ENCODE data around the gene MUC4.

MUC4 gene

GRCh38 chr3:195823280-195823679 is 11.6 kb upstream of the MUC4 start:
- no peak overlapping the region for H3K56ac ChIP-seq (ENCODE audit: low read length)
- no peak overlapping the region for H3K4ac ChIP-seq (ENCODE audit: low read depth, low read length)
- DNase-seq: no peak
- no peak overlapping the region for H3K9ac ChIP-seq (ENCODE audit: low read length)
- H3K18ac ChIP-seq (ENCODE audit: low read length): no peak overlapping the region
- no peak overlapping the region for H4K8ac ChIP-seq (ENCODE audit: low read depth, low read length)
- no peaks in the 10 kb centered on the region for H3K79me1 ChIP-seq (ENCODE audit: low read length)
- no peak overlapping the region for H3K27ac ChIP-seq (ENCODE audit: low read depth, low read length)
- no peak overlapping the region for H2BK120ac ChIP-seq (ENCODE audit: low read depth, low read length)
- no peak overlapping the region for H2AK5ac ChIP-seq (ENCODE audit: low read length)
- H3K4me1 ChIP-seq (ENCODE audit: control insufficient read depth, low read depth, low read length): no peaks in the 10 kb centered on the region
- H4K5ac ChIP-seq (ENCODE audit: low read length): no peak overlapping the region
- H2BK5ac ChIP-seq (ENCODE audit: low read length): no peak overlapping the region
- H3K79me2 ChIP-seq (ENCODE audit: control insufficient read depth, insufficient read depth, low read length): no peaks in the 10 kb centered on the region
- H2BK15ac ChIP-seq (replicated peaks; ENCODE audit: low read depth): no peak overlapping the region
- no CpG with 5 or more reads among the region's 10 CpGs for WGBS (ENCODE audit: extremely low coverage, insufficient coverage, low lambda C conversion rate)
- H3K36me3 ChIP-seq (ENCODE audit: control insufficient read depth, insufficient read depth, low read length): no peaks in the 10 kb centered on the region
- H3K27me3 ChIP-seq (ENCODE audit: insufficient read depth, low read length, poor library complexity): no peaks in the 10 kb centered on the region
- H3K23ac ChIP-seq (ENCODE audit: low read length): no peak overlapping the region
- H3K4me3 ChIP-seq (ENCODE audit: low read length): no peak overlapping the region
- no peak overlapping the region for H3K4me2 ChIP-seq (ENCODE audit: low read length)

DNA sequence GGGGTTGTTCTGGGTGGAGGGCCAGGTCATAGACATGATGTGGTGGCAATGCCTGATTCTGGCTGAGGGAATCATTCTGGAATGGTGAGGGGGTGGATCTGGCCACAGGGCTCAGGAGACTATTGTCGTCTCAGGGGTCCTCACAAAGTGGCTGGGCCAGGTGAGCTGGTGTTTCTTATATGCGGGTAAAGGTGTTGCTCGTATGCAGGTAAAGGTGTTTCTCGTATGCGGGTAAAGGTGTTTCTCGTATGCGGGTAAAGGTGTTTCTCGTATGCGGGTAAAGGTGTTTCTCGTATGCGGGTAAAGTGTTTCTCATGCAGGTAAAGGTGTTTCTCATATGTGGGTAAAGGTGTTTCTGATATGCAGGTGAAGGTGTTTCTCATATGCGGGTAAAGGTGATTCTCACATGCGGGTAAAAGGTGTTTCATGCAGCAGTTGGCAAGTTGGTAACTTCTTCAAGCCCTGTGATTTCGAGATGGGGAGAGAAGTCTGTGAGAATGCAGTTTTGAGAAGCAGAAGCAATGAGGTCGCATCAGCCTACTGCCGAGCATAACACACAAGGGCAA is 10.5 kb upstream of the MUC4 start:
- H3K18ac ChIP-seq (ENCODE audit: low read length): no peak overlapping the region
- no peak overlapping the region for H2AK5ac ChIP-seq (ENCODE audit: low read length)
- H2BK15ac ChIP-seq (replicated peaks; ENCODE audit: low read depth): no peak overlapping the region
- H4K5ac ChIP-seq (ENCODE audit: low read length): no peak overlapping the region
- H3K4me1 ChIP-seq (ENCODE audit: control insufficient read depth, low read depth, low read length): no peaks in the 10 kb centered on the region
- no peak overlapping the region for H3K9ac ChIP-seq (ENCODE audit: low read length)
- H3K79me1 ChIP-seq (ENCODE audit: low read length): no peaks in the 10 kb centered on the region
- H2BK5ac ChIP-seq (ENCODE audit: low read length): no peak overlapping the region
- H3K4me2 ChIP-seq (ENCODE audit: low read length): no peak overlapping the region
- H3K56ac ChIP-seq (ENCODE audit: low read length): no peak overlapping the region
- H3K36me3 ChIP-seq (ENCODE audit: control insufficient read depth, insufficient read depth, low read length): no peaks in the 10 kb centered on the region
- no peaks in the 10 kb centered on the region for H3K27me3 ChIP-seq (ENCODE audit: insufficient read depth, low read length, poor library complexity)
- no peak overlapping the region for H2BK120ac ChIP-seq (ENCODE audit: low read depth, low read length)
- no peak for DNase-seq
- no peak overlapping the region for H3K4ac ChIP-seq (ENCODE audit: low read depth, low read length)
- H3K79me2 ChIP-seq (ENCODE audit: control insufficient read depth, insufficient read depth, low read length): no peaks in the 10 kb centered on the region
- no peak overlapping the region for H3K4me3 ChIP-seq (ENCODE audit: low read length)
- no peak overlapping the region for H4K8ac ChIP-seq (ENCODE audit: low read depth, low read length)
- H3K23ac ChIP-seq (ENCODE audit: low read length): no peak overlapping the region
- no CpG with 5 or more reads among the region's 16 CpGs for WGBS (ENCODE audit: extremely low coverage, insufficient coverage, low lambda C conversion rate)
- H3K27ac ChIP-seq (ENCODE audit: low read depth, low read length): no peak overlapping the region

DNA sequence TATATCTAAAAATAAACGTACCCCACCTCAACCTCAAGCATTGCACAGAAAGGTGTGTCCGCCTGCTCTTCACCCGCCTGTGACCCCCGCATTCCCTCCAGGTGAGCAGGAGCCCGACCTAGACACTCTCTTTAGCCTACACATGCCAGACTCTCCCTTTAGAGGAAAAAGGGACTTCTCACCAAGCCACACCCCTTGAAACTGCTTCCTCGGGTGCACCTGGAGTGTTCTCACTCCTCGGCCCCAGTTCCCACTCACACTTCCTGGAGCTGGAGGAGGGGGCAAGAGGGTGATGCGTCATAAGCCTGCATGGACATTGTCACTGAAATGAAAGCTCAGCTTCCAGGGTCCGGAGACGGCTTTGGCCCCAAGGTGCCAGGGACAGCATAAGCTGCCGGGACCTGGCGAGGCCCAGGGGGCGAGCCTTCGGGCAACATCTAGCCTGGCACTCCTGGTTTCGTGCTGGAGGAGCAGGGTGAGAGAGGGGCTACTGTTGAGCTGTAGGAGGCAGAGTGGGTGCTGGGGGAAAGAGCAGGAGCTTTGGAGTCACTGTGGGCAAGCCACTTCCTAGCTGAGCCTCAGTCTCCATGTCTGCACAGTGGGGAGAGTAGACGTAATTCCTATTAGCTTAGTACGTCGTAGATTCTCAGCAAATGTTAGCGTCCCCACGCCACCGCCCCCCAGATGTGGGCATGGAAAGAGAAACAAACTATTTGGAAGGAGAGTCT is 9.8 kb upstream of the MUC4 start:
- no peak overlapping the region for H3K4me2 ChIP-seq (ENCODE audit: low read length)
- no peaks in the 10 kb centered on the region for H3K4me1 ChIP-seq (ENCODE audit: control insufficient read depth, low read depth, low read length)
- no peak overlapping the region for H3K4me3 ChIP-seq (ENCODE audit: low read length)
- WGBS (ENCODE audit: extremely low coverage, insufficient coverage, low lambda C conversion rate): no CpG with 5 or more reads among the region's 21 CpGs
- no peaks in the 10 kb centered on the region for H3K79me1 ChIP-seq (ENCODE audit: low read length)
- no peak overlapping the region for H2AK5ac ChIP-seq (ENCODE audit: low read length)
- no peaks in the 10 kb centered on the region for H3K79me2 ChIP-seq (ENCODE audit: control insufficient read depth, insufficient read depth, low read length)
- H3K4ac ChIP-seq (ENCODE audit: low read depth, low read length): no peak overlapping the region
- H4K8ac ChIP-seq (ENCODE audit: low read depth, low read length): no peak overlapping the region
- no peak overlapping the region for H4K5ac ChIP-seq (ENCODE audit: low read length)
- H3K27me3 ChIP-seq (ENCODE audit: insufficient read depth, low read length, poor library complexity): no peaks in the 10 kb centered on the region
- no peak overlapping the region for H3K27ac ChIP-seq (ENCODE audit: low read depth, low read length)
- H2BK15ac ChIP-seq (replicated peaks; ENCODE audit: low read depth): no peak overlapping the region
- H3K36me3 ChIP-seq (ENCODE audit: control insufficient read depth, insufficient read depth, low read length): no peaks in the 10 kb centered on the region
- no peak overlapping the region for H3K18ac ChIP-seq (ENCODE audit: low read length)
- DNase-seq: no peak
- no peak overlapping the region for H3K9ac ChIP-seq (ENCODE audit: low read length)
- no peak overlapping the region for H3K23ac ChIP-seq (ENCODE audit: low read length)
- H2BK5ac ChIP-seq (ENCODE audit: low read length): no peak overlapping the region
- no peak overlapping the region for H2BK120ac ChIP-seq (ENCODE audit: low read depth, low read length)
- no peak overlapping the region for H3K56ac ChIP-seq (ENCODE audit: low read length)

- H3K23ac ChIP-seq (ENCODE audit: low read length): no peak overlapping the region
- no peaks in the 10 kb centered on the region for H3K36me3 ChIP-seq (ENCODE audit: control insufficient read depth, insufficient read depth, low read length)
- H3K27ac ChIP-seq (ENCODE audit: low read depth, low read length): no peak overlapping the region
- no peak overlapping the region for H3K4ac ChIP-seq (ENCODE audit: low read depth, low read length)
- H3K9ac ChIP-seq (ENCODE audit: low read length): no peak overlapping the region
- no peaks in the 10 kb centered on the region for H3K79me1 ChIP-seq (ENCODE audit: low read length)
- no peaks in the 10 kb centered on the region for H3K4me1 ChIP-seq (ENCODE audit: control insufficient read depth, low read depth, low read length)
- H2BK15ac ChIP-seq (replicated peaks; ENCODE audit: low read depth): no peak overlapping the region
- no peaks in the 10 kb centered on the region for H3K79me2 ChIP-seq (ENCODE audit: control insufficient read depth, insufficient read depth, low read length)
- no peak overlapping the region for H3K4me2 ChIP-seq (ENCODE audit: low read length)
- no peak overlapping the region for H2AK5ac ChIP-seq (ENCODE audit: low read length)
- no peak overlapping the region for H2BK120ac ChIP-seq (ENCODE audit: low read depth, low read length)
- no peak overlapping the region for H4K5ac ChIP-seq (ENCODE audit: low read length)
- H3K27me3 ChIP-seq (ENCODE audit: insufficient read depth, low read length, poor library complexity): no peaks in the 10 kb centered on the region
- H2BK5ac ChIP-seq (ENCODE audit: low read length): no peak overlapping the region
- WGBS (ENCODE audit: extremely low coverage, insufficient coverage, low lambda C conversion rate): no CpG with 5 or more reads among the region's 5 CpGs
- no peak overlapping the region for H3K56ac ChIP-seq (ENCODE audit: low read length)
- no peak overlapping the region for H3K18ac ChIP-seq (ENCODE audit: low read length)
- H4K8ac ChIP-seq (ENCODE audit: low read depth, low read length): no peak overlapping the region
- DNase-seq: no peak
- no peak overlapping the region for H3K4me3 ChIP-seq (ENCODE audit: low read length)
Measured at GRCh38 chr3:195820901-195821300, 9.2 kb upstream of the MUC4 start.

- H2BK15ac ChIP-seq (replicated peaks; ENCODE audit: low read depth): no peak overlapping the region
- H3K4me2 ChIP-seq (ENCODE audit: low read length): no peak overlapping the region
- no peak overlapping the region for H2BK5ac ChIP-seq (ENCODE audit: low read length)
- no peak for DNase-seq
- no peaks in the 10 kb centered on the region for H3K79me2 ChIP-seq (ENCODE audit: control insufficient read depth, insufficient read depth, low read length)
- H3K4ac ChIP-seq (ENCODE audit: low read depth, low read length): no peak overlapping the region
- no peak overlapping the region for H4K8ac ChIP-seq (ENCODE audit: low read depth, low read length)
- no peak overlapping the region for H3K9ac ChIP-seq (ENCODE audit: low read length)
- H2BK120ac ChIP-seq (ENCODE audit: low read depth, low read length): no peak overlapping the region
- H3K23ac ChIP-seq (ENCODE audit: low read length): no peak overlapping the region
- no peak overlapping the region for H3K27ac ChIP-seq (ENCODE audit: low read depth, low read length)
- no peak overlapping the region for H3K56ac ChIP-seq (ENCODE audit: low read length)
- H3K18ac ChIP-seq (ENCODE audit: low read length): no peak overlapping the region
- no peak overlapping the region for H3K4me3 ChIP-seq (ENCODE audit: low read length)
- no peaks in the 10 kb centered on the region for H3K79me1 ChIP-seq (ENCODE audit: low read length)
- no CpG with 5 or more reads among the region's 8 CpGs for WGBS (ENCODE audit: extremely low coverage, insufficient coverage, low lambda C conversion rate)
- no peaks in the 10 kb centered on the region for H3K27me3 ChIP-seq (ENCODE audit: insufficient read depth, low read length, poor library complexity)
- no peak overlapping the region for H4K5ac ChIP-seq (ENCODE audit: low read length)
- no peaks in the 10 kb centered on the region for H3K4me1 ChIP-seq (ENCODE audit: control insufficient read depth, low read depth, low read length)
- H3K36me3 ChIP-seq (ENCODE audit: control insufficient read depth, insufficient read depth, low read length): no peaks in the 10 kb centered on the region
- H2AK5ac ChIP-seq (ENCODE audit: low read length): no peak overlapping the region
Measured at GRCh38 chr3:195820186-195820585, 8.5 kb upstream of the MUC4 start.

- Histone ChIP-seq H3K4ac (ENCODE audit: low read depth, low read length) (no peak overlapping the region), H3K79me1 (ENCODE audit: low read length) (no peaks in the 10 kb centered on the region), H3K18ac (ENCODE audit: low read length) (no peak overlapping the region), H4K5ac (ENCODE audit: low read length) (no peak overlapping the region), H3K27me3 (ENCODE audit: insufficient read depth, low read length, poor library complexity) (no peaks in the 10 kb centered on the region), H3K27ac (ENCODE audit: low read depth, low read length) (no peak overlapping the region), H3K4me1 (ENCODE audit: control insufficient read depth, low read depth, low read length) (no peaks in the 10 kb centered on the region), H2AK5ac (ENCODE audit: low read length) (no peak overlapping the region), H2BK15ac (replicated peaks; ENCODE audit: low read depth) (no peak overlapping the region), H3K56ac (ENCODE audit: low read length) (no peak overlapping the region), H3K9ac (ENCODE audit: low read length) (no peak overlapping the region), H2BK120ac (ENCODE audit: low read depth, low read length) (no peak overlapping the region), H3K79me2 (ENCODE audit: control insufficient read depth, insufficient read depth, low read length) (no peaks in the 10 kb centered on the region), H3K23ac (ENCODE audit: low read length) (no peak overlapping the region), H4K8ac (ENCODE audit: low read depth, low read length) (no peak overlapping the region), H2BK5ac (ENCODE audit: low read length) (no peak overlapping the region), H3K4me2 (ENCODE audit: low read length) (no peak overlapping the region), H3K4me3 (ENCODE audit: low read length) (no peak overlapping the region), H3K36me3 (ENCODE audit: control insufficient read depth, insufficient read depth, low read length) (no peaks in the 10 kb centered on the region)
- WGBS (ENCODE audit: extremely low coverage, insufficient coverage, low lambda C conversion rate): no CpG with 5 or more reads among the region's 21 CpGs
- no peak for DNase-seq
Measured at GRCh38 chr3:195818301-195818700, 6.6 kb upstream of the MUC4 start.
